Stimulated activated CD4-positive, alpha-beta T cell treated with anti-CD3 and anti-CD28 coated beads, TNF-alpha, amount 100 ng/mL, for 24 hours (primary cell): Measurements from ENCODE around the gene GTF3C2.
"Not testable (repeated sequence)": the region's sequence is repeated elsewhere in the genome, so short reads cannot be mapped to it uniquely, and the experiment has no call there.

Source experiments
- DNase-seq, 3 experiments: peaks; one replicate each; pipeline ENCODE4 v3.0.0-alpha.2; 2020; ENCODE audit warnings: low read depth in 3 of 3

The GTF3C2 gene

GRCh38 chr2:27370816-27371620 is 14.5 kb upstream of the GTF3C2 start:
- peak in 1 of 3 experiments; percentile 19 for DNase-seq

GRCh38 chr2:27370026-27370815 is 13.7 kb upstream of the GTF3C2 start, which contains the start of the genes EIF2B4 and SNX17:
Gene EIF2B4, minus strand, starts transcription at chr2:27370338. Its CDS starts 24 bp downstream, at chr2:27370314.
Gene SNX17, plus strand, starts transcription at chr2:27370616. Its CDS starts 128 bp downstream, at chr2:27370744.
- DNase-seq = peak; percentile 98 to 100 (median 99)

GRCh38 chr2:27369471-27370025 is 13.0 kb upstream of the GTF3C2 start:
- no peak for DNase-seq

- DNase-seq = no peak
Observed at GRCh38 chr2:27363933-27364332, 7.4 kb upstream of the GTF3C2 start.

- DNase-seq = no peak
Observed at GRCh38 chr2:27362678-27363420, 6.3 kb upstream of the GTF3C2 start.

GRCh38 chr2:27356056-27356381 is 545 bp downstream of the GTF3C2 start:
- DNase-seq = peak in 1 of 3 experiments; percentile 38

GRCh38 chr2:27354597-27354927 is 2.0 kb downstream of the GTF3C2 start:
- no peak for DNase-seq

- DNase-seq = no peak
Observed at GRCh38 chr2:27353762-27354596, 2.6 kb downstream of the GTF3C2 start.

GRCh38 chr2:27353386-27353761 is 3.2 kb downstream of the GTF3C2 start:
- not testable (repeated sequence) for DNase-seq

- DNase-seq = no peak
Observed at GRCh38 chr2:27351802-27352598, 4.6 kb downstream of the GTF3C2 start.

- no peak for DNase-seq
Observed at GRCh38 chr2:27350106-27350693, 6.4 kb downstream of the GTF3C2 start.

- DNase-seq = no peak
Observed at GRCh38 chr2:27347641-27348040, 8.9 kb downstream of the GTF3C2 start.

GRCh38 chr2:27336173-27336572 is 20.4 kb downstream of the GTF3C2 start:
- DNase-seq = no peak

- DNase-seq = no peak
Observed at GRCh38 chr2:27335311-27335710, 21.3 kb downstream of the GTF3C2 start.

- no peak for DNase-seq
Observed at GRCh38 chr2:27324720-27325119, 31.8 kb downstream of the GTF3C2 start.

- no peak for DNase-seq
Observed at GRCh38 chr2:27323596-27324285, 32.8 kb downstream of the GTF3C2 start.

- DNase-seq = peak; percentile 77 to 89 (median 84)
Observed at GRCh38 chr2:27322766-27323595, 33.6 kb downstream of the GTF3C2 start, which contains the start of gene MPV17. Gene MPV17, minus strand, starts transcription at chr2:27323097. Its CDS starts 580 bp downstream, at chr2:27322517.

- no peak for DNase-seq
Observed at GRCh38 chr2:27322301-27322765, 34.2 kb downstream of the GTF3C2 start.
